ENCODE data around the gene MAPK1IP1L.
"Not testable (repeated sequence)": the region's sequence is repeated elsewhere in the genome, so short reads cannot be mapped to it uniquely, and the experiment has no call there.

Gene MAPK1IP1L

DNA sequence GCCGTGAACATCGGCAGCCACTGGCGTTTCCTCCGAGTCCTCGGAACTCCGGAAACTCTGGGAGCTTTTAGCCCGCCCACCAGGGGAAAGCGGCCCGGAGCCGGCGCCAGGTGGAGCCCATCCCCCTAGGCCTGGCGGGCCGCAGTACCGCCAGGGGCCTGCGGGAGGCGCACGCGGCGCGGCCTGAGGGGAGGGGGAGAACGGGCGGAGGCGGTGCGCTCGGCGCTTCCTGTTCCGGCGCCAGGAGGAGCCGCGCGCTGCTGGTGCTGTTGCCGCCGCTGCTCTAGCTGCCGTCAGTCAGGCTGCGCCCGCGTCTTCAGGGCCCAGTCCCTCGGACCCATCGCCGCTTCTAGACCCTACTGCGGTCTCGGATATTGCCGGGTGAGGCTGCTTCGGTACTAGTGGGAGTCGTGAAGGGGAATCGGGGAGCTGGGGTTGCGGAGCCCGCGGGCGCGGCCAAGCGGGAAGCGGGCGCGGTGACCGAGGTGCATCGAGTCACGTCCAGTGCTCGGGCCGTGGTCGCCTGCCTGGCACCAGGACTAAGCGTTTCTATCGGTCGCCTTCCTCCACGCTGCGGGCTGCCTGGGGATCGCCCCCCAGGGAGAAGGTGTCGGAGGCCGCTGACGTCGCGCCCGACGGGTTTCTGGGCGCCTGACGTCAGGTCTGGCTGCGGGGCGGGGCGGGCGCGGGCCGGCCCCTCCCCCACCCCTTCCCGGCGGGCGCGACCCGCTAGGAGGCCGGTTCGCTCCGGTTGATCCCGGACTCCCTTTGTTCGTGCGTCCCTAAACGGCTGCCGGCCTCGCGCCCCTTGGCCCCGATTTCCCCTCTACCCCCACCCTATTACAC, at the start of gene MAPK1IP1L:
Gene MAPK1IP1L (plus strand): TSS at position 225 of the 846 bp plus-strand sequence. CDS start 10,037 bp downstream, outside the sequence.
- peak; percentile 86 for DNase-seq

DNA sequence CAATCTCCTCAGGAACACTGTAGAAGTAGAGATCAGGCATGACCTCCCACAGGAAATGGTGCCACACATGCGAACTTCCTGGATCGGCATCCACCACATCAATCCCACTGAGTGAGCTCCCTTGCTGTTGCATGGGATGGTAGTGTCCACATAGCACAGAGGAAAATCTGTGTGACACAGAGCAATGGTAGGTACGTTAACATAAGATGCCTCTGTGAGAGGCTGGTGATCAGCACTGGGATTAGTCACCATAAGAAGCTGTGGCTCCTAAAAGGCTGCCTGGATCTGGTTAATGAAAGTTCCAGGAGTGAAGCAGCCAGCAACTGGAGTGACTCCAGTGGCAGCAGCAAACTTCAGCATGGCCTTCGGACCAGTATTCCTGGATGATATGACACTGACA, 46.4 kb upstream of the MAPK1IP1L start:
- no peak for DNase-seq

DNA sequence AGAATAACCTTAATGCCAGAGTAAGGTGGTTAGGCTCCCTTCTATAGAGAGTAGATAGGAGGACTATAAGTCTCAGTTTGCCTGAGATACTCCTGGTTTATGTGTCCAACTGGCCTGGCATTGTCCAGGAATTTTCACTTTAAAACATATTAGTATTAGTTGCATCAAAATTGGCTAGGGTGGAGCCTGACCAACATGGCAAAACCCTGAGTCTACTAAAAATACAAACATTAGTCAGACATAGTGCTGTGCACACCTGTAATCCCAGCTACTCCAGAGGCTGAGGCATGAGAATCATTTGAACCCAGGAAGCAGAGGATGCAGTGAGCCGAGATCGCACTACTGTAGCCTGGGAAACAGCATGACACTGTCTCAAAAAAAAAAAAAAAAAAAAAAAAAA, 36.4 kb upstream of the MAPK1IP1L start:
- DNase-seq, result no peak

DNA sequence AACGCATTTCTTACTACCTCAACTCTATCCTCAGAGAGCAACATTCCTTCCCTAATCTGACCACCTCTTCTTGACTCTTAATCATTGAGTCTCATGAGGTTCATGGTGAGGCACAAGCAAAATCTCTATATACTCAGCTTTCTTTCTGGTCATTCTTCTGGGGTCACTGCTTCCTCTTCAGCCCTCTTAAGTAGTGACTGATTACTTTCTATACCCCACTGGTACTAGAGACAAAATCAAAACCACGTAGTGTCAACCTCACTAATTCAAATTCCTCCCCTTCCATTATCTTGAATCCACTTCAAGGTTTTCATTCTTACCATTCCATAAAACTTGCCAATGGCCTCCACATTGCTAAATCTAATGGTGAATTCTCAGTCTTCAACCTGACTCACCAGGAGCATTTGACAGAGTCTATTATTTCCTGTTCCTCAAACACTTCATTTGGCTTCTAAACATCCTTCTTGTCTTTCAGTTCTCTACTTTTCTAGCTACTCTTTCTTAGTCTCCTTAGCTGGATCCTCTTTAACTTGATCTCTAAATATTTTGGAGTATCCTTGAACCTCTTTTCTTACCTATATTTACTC, 31.4 kb upstream of the MAPK1IP1L start:
- DNase-seq, result no peak

DNA sequence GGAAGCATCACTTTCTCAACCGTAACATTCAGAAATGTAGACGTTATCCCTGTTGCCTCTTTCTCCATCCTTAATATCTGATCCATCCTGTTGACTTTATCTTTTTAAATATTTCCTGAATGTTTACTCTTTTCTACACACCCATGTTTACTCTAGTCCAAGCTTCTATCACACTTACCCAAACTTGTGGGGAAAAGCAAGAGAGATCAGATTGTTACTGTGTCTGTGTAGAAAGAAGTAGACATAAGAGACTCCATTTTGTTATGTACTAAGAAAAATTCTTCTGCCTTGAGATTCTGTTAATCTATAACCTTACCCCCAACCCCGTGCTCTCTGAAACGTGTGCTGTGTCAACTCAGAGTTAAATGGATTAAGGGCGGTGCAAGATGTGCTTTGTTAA, 27.1 kb upstream of the MAPK1IP1L start:
- not testable (repeated sequence) for DNase-seq

DNA sequence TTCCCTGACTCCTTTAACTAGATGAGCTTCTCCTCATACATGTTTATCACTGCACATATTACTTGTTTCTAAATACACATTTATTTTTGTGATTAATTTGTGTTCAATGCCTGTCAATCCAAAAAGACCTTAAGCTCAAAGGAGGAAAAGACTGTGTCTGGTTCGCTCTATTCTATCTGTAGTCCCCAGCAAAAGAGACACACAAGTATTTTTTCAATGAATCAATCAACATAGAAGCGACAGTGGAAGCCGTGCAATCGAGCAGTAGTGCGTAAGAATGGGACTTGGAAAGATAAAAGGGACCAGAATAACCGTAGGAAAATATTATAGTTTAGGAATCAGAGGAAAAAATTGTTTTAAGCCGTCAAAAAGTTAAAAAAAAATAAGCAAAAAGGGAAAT, 25.5 kb upstream of the MAPK1IP1L start:
- DNase-seq, result no peak

DNA sequence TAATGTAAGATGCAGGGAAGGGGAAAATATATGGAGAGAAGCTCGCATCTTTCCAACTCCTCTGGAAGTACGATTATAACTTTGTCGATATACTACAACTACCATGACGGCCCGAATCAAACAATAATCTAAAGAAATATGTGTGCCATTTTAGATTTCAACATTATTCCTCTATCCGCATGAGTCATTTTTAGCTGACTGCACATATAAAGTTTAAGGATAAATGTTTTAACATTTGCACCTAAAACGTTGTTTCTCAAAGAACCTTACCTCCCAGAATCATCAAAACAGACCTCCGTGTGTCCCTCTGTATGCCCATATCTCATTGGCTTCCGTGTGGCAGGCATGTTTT, 25.0 kb upstream of the MAPK1IP1L start:
- no peak for DNase-seq

DNA sequence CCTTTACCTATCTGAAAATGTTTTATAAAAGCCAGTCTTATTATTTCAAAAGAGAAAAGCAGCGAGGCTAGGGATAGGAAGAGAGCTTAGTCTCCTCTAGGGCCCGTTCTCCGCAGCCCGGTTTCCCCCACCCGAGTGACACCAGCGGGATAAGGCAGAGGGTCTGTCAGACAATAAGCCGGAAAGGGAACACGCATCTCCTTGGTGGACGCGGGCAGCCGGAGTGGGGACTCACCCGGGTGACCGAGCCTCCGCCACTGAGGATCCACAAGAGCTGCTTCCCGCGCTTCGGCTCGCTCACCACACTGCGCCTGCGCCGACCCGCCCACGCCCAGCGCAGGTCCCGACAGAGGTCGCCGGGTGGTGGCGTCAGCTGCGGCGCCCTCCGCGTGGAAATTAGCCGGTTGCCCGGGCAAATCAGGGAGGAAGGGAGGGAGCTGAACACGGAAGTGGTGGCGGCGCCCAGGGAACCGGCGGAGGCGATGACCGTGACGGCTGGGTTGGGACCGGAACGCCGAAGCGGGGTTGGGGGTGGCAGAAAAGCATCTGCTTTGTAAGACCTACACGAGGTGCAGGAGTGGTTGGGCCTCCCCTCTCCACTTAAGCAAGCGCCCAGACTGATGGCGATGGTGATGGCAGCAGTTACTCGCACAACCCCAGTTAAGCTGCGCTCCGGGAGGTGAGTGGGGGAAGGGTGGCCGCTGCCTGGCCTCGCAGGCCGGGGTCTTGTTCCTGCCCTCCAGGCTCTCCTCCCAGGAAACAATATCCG, 24.5 kb upstream of the MAPK1IP1L start, which contains the start of the genes SOCS4 and WDHD1:
Gene SOCS4 (plus strand): TSS at position 444 of the 769 bp plus-strand sequence. CDS start 15,806 bp downstream, outside the sequence.
Gene WDHD1 (minus strand): TSS at position 307 of the 769 bp plus-strand sequence. CDS start 312 bp downstream, outside the sequence.
- DNase-seq, result peak; percentile 98

DNA sequence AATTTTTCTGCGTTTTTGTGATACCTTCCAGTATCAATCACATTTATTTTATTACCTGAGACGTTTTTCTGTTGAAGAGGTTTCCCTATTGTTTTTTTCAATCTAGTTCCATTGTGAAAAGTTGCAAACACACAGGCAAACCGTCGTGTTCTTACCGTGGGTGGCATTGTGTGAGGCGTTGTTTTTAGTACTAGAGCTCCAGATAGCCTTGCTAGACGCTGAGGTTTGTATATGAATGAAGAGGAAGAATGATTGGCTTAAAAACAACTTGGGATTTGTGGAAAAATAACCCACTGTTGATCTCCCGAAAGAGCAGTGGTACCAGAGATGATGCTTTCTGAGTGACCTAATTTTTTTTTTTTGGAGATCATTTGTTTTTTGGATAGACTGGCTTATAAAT, 23.4 kb upstream of the MAPK1IP1L start:
- DNase-seq, result no peak

DNA sequence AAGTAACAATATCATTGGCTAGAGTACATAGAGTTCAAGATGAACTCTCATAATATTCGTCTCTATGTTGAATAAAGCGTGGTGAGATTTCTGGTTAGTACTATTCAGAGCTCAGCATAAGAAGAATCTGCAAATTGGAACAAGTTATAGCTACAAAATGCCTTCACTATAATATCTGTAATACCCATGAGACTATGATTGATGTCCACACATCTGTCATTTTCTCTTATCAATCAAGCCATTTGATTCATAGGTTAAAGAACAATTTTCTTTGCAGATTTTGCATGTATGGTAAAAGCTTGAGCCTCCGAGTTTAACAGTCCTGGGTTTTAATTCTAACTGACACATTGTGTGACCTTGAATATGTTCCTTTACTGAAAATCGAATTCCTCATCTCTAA, 23.0 kb upstream of the MAPK1IP1L start:
- no peak for DNase-seq

DNA sequence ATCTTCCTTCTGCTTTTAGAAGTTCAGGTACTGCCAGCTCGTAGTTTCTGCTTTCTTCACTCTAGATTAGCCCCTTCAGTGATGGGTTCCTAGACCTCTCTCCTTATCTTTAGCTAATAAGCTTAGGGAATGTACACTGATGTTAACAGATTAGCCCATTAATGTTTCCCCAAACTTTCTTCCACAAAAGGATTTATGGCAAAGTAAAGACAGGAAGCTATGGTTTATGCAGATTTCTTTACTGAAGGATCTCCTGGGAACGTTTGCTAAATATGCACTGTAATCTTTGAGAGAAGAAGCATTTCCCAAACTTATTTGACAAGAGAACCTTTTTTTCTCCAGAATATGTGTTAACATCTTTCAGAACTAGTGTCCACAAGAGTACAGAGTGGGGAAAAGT, 20.3 kb upstream of the MAPK1IP1L start:
- DNase-seq, result no peak

DNA sequence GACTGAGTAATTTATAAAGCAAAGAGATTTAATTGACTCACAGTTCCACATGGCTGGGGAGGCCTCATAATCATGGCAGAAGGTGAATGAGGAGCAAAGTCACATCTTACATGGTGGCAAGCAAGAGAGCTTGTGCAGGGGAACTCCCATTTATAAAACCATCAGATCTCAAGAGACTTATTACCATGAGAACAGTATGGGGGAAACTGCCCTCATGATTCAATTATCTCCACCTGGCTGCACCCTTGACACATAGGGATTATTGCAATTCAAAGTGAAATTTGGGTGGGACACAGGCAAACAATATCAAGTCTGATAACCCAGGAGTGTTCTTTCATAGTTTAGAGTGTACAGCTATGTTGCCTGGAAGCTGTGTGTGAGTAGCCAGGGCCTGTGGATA, 13.5 kb upstream of the MAPK1IP1L start:
- DNase-seq, result not testable (repeated sequence)

DNA sequence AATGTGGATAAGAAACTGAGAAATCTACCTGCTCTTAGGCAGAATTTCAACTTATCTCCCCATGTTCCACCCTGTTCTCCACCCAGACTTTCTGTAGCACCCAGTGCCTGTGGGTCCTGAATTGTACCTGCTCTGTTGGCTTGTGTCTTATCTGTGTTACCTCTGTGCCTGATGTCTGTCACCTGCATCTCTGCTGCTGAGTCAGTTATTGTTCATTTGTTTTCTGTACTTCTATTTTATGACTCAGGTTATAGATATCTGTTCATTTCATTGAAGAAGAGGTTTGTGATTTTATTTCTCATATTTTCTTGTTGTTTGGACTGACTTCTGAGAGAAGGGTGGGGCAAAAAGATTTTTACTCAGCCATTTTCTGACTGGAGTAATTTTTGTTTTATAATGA, 12.7 kb upstream of the MAPK1IP1L start:
- no peak for DNase-seq

DNA sequence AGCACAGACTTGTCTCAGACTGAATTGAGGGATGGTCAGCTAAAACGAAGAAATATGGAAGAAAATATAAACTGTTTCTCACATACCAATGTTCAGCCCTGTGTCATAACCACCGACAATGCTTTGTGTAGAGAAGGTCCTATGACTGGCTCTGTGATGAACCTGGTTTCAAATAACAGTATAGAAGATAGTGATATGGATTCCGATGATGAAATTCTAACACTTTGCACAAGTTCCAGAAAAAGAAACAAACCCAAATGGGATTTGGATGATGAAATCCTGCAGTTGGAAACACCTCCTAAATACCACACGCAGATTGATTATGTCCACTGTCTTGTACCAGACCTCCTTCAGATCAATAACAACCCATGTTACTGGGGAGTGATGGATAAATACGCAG, 7.9 kb upstream of the MAPK1IP1L start:
- no peak for DNase-seq

DNA sequence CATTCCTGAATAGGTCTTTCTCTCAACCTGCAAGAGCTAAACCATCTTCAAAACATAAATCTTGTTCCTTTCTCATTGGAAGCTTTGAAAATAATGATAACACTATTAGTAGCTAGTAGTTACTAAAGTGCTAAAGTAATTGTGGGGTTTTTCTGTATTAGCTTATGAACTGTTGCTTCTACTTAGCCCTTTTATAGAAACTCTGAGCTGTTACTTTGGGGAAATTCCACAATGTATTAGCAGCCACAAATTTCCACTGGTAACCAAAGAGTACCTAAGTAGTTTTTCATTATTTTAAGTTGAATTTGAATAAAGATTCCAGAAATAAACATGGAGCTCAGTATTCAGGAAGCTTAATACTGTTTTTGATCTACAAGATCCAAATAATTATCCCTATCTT, 6.4 kb upstream of the MAPK1IP1L start:
- no peak for DNase-seq

DNA sequence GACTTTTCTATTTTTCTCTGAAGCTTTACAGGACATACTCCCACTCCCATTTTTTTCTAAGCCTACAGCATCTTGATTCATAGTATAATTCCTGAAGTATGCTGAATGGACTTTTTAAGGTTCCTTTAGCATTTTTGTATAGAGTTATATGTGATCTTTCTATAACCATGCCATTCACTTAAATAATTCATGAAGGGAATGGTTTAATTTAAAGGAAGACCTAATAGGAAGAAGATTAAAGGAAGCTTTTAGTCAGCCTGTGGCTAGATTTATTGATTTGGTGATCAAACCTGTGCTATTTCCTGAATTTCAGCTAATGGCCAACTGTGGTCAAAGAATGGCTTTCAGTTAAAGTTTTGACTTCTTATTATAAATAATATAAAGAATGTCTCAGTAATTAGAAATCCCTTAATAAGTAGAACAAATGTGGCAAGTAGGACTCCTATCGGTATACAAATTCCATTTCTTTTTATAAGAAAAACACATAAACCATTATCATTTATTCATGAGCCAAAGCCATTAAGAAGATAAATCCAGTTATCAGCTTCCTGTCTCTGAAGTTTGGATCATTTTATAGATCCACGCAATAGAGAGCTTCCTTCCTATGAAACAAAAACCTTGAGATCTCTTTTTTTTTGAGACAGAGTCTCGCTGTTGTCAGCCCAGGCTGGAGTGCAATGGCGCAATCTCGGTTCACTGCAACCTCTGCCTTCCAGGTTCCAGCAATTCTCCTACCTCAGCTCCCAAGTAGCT, 4.0 kb upstream of the MAPK1IP1L start:
- no peak for DNase-seq

DNA sequence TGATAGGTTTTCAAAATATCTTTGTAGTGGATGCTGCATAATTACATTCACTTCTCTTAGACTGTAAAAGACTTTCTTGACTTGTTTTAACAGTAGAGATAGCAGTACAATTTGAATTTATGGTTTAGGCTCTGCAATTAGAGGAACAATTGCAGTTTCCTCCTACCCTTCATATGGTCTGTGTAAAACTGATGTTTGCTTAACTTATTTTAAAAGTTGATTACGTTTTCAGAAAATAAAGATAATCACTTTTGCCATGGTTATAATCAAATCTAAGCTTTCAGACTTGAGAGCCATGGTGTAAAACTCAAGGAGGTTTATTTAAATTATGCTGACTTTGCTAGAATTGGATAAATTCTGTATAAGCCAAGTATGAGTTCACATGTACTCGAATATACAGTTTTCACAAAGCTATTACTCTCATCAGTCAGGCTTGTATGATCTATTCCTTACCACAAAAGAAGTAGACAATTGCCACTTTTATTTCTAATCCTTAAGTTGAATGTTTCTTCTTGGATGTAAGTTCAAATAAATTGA, 2.5 kb upstream of the MAPK1IP1L start:
- DNase-seq, result no peak

DNA sequence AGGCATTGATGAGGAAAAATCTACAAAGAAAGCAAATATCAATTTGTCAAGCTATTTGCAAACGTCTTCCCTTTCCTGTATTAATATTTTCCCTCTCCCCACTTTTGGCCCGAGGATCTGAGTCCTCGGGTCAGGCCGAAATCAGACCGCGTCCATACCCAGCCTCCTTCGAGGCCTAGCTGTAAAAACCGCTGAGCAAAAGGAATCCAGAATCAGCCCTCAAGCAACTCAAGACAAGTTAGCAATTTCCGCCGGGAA, 353 bp upstream of the MAPK1IP1L start:
- DNase-seq, result no peak

DNA sequence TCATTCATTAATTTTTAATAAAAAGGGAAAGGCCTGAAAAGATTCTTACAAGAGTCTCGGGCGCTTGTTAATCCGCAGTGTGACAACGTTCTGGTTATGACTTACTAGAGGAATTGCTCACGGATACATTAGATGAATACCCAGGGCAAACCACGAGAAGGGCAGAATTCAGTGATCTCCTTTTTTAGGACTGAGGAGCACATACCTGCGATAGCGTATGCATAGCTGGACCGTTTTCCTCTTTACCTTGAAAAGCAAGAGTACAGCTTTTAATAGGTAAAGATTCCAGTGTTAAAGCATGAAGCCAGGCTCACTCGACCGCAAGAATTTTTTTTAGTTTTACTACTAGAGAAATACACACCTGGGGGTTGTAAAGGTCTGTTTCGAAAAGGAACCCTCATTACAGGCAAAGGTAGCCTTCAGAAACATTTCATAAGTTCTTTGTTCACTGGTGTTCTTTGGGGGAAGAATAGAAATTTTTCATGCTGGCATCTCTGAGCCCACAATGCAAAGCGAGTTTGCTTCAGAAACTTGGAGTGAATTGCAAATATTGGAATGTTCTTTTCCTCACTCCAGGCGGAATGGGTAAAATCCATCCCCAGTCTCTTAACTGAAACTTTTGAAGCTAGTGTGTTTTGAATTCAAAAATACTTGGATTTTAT, 953 bp downstream of the MAPK1IP1L start:
- DNase-seq, result no peak

DNA sequence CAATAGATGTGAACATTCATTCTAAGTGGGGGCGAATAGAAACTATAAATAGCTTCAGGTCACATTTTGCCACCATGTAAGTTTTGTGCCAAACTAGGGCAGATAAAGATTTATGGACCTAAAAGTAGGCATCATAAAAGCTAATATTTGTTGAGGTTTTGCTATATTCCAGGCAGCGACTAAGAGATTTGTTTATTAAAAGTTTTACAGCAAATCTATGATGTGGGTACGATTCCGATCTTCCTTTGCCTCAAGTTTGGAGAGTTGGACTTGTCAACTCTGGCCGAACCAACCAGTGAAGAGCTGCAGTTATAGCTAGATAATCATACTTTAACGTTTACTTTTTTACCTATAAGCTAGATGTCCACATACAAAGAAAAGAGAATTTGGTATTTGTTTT, 1.6 kb downstream of the MAPK1IP1L start:
- no peak for DNase-seq

DNA sequence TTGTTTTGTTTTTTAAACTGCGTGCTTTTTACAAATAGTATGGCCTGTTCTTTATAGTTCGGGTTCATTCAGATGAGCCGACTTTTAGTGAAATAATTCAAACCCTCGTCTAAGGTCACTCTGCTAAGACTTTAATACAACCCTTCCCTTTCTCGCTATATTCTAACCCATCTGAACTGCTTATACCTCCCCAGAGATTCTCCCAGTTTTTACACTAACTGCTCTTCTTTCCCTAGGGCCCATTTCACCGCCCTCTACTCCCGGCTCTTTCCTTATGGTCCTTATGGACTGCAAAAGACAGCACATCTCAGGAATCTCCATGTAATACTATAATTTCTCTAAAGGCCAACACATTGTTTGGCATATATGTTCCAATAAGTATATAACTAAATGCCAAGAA, 2.1 kb downstream of the MAPK1IP1L start:
- DNase-seq, result no peak

DNA sequence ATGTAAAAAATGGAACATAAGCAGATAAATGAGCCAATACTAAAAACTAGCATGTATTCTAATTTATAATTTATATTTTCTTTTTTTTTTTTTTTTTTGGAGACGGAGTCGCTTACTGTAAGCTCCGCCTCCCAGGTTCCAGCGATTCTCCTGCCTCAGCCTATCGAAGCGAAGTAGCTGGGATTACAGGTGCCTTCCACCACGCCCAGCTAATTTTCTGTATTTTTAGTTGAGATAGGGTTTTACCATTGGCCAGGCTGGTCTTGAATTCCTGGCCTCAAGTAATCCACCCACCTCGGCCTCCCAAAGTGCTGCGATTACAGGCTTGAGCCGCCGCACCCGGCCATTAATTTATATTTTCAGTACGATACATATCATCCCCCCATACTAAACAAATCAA, 2.7 kb downstream of the MAPK1IP1L start:
- no peak for DNase-seq
